ENCODE data around the gene TNS1. TPM values are rescaled to one million over a fixed set of nuclear protein-coding genes. Genes with fewer than 3 reads are reported as not detected.
A peak's percentile ranks its signal among the peaks of the same experiment; 100 is the strongest.

TNS1 gene
- total RNA-seq, 1 donor from 2014 or later: 1.6 TPM

DNA sequence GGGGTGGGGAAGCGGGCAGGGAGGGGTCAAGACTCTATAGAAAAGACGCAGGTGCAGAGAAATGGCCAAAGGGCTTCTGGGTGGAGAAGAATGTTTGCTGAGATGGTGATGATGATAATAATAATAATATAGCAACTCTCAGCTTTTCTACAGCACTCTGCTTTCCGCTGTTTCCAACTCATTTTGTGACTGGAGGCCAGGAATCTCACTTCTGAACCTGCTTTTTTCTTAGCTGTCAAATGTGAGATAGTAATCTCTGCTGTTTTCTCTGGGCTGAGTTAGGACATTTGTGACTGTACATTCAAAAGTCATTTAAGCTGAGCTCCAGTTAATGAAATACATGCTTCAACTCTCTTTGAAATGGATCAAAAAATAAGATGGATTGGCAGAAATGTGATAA lies 58.4 kb downstream of the TNS1 start:
- TF ChIP-seq, protein P1, sequence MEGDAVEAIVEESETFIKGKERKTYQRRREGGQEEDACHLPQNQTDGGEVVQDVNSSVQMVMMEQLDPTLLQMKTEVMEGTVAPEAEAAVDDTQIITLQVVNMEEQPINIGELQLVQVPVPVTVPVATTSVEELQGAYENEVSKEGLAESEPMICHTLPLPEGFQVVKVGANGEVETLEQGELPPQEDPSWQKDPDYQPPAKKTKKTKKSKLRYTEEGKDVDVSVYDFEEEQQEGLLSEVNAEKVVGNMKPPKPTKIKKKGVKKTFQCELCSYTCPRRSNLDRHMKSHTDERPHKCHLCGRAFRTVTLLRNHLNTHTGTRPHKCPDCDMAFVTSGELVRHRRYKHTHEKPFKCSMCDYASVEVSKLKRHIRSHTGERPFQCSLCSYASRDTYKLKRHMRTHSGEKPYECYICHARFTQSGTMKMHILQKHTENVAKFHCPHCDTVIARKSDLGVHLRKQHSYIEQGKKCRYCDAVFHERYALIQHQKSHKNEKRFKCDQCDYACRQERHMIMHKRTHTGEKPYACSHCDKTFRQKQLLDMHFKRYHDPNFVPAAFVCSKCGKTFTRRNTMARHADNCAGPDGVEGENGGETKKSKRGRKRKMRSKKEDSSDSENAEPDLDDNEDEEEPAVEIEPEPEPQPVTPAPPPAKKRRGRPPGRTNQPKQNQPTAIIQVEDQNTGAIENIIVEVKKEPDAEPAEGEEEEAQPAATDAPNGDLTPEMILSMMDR (IDR thresholded peaks at IDR 0.05; ENCODE audit: insufficient read depth, low read length, severe bottlenecking): no peak
- H3K4me3 ChIP-seq (ENCODE audit: low read depth, low read length): no peak overlapping the region

DNA sequence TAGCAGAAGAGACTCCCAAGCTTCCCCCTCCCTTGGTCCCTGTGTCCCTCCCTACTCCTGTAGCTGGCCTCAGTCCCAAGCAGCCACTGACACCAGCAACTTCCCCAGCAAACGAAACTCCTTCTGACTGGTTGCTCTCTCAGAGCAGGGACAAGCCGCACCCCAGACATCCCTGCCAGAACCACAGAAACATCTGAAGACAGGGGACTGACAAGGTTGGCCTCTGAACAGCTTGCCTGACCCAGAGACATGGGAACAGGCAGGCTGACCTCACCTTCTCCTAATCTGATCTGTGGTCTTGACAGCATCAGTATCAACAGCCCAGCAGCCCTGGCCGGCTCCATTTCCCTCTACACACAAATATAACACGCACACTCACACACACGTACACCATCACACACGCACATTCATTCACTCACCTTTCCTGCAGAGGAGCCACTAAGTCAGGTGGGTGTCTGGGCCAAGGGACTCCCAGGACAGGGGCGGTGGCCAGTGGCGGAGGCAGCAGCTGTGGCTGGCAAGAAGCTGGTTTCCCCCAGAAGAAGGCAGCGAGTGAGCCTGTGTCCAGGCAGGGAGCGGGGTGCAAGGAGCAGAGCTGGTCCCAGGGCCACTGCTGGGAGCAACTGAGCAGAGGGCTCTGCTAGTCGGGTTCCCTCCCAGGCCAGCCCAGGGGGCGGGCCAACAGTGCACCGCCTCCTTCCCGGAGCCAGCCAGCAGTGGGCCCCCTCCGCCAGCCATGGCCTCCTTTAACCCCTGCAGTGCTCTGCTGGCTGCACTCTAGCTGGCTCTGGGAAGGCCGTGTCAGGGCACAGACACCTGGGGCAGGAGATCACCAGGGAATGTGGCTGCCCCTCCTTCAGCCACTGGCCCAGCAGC lies 59.1 kb downstream of the TNS1 start:
- Histone ChIP-seq H3K36me3 (ENCODE audit: control insufficient read depth, insufficient read depth, low read length) (no peaks in the 10 kb centered on the region), H3K4me3 (ENCODE audit: low read depth, low read length) (peak overlapping the region; percentile 31), H3K27me3 (ENCODE audit: control insufficient read depth, insufficient read depth, low read length) (no peaks in the 10 kb centered on the region)
- TF ChIP-seq, protein P1 (IDR thresholded peaks at IDR 0.05; ENCODE audit: insufficient read depth, low read length, severe bottlenecking): peak; percentile 23
- FAIRE-seq (no peak), DNase-seq (ENCODE audit: low read depth) (no peak)

More for the DNA sequence above, 58.4 kb downstream of the TNS1 start:
- Histone ChIP-seq H3K36me3 (ENCODE audit: control insufficient read depth, insufficient read depth, low read length) (no peaks in the 10 kb centered on the region), H3K27me3 (ENCODE audit: control insufficient read depth, insufficient read depth, low read length) (no peaks in the 10 kb centered on the region)
- DNase-seq (ENCODE audit: low read depth) (no peak), FAIRE-seq (no peak)

DNA sequence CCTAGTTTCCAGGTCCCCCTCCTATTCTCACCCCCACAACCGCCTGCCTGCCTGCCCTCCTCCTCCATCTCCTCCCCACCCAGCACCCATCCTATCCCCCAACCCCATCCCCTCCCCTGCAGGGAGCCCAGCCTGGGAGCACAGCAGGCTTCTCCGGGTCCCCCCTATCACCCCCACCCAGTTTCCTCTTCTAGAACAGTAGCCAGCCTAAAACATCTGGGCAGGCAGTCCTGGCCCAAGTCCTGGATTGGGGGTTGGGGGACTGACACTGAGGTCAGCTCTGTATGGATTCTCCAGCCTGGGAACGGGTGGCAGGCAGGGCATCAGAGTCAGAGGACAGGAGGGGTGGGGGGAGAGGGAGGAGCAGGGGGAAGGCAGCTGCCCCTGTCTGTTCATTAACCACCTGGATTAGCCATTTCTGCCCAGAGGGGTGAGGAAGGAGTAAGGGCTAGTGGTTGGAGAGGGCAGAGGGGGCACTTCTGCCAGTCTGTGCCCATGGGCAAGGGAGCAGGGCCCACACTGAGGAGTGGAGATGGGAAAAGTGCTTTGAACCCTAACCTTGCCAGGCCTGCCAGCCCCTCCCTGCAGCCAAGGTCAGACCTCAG lies 60.0 kb downstream of the TNS1 start:
- Histone ChIP-seq H3K36me3 (ENCODE audit: control insufficient read depth, insufficient read depth, low read length) (no peaks in the 10 kb centered on the region), H3K4me3 (ENCODE audit: low read depth, low read length) (peak overlapping the region; percentile 31), H3K27me3 (ENCODE audit: control insufficient read depth, insufficient read depth, low read length) (no peaks in the 10 kb centered on the region)
- TF ChIP-seq, protein P1 (IDR thresholded peaks at IDR 0.05; ENCODE audit: insufficient read depth, low read length, severe bottlenecking): no peak
- no peak for FAIRE-seq
- DNase-seq (ENCODE audit: low read depth): no peak

DNA sequence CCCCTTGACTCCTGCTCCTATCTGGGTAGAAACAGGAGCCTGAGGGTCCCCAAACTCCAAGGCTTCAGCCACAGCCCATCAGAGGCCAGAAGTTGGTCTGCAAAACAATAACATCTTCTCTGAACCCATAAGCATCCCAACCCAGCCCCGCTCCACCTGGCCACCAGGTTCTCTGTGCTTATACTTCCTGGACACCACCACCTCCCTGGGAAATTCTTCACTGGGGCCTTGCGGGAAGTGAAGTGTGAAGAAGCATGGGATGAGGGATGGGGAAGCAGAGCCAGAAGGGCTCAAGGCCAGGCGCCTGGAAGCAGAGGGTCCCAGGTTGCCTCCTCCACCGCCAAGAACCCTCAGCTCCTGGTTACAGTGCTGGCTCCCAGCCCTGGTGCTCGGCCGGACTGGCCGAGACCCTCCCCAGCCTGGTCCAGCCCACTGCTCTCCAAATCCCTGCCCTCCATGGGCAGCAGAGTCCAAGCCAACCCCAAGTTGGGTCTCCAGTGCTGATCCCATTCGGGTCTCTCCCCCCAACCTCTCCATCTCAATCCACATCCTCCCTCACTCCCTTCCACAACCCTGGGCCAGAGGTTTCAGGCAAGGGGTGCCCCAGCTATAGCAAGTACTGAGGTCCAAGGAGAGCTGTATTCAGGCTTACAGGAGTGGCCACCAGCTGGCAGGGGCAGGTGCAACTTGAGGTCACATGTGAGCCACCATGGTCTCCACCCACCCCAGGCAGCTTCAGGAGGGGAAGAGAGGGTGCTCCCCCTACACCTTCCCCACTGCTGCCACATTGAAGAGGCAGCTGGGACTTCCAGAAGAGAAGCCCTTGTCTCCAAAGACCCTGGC lies 60.7 kb downstream of the TNS1 start:
- no peaks in the 10 kb centered on the region for H3K36me3 ChIP-seq (ENCODE audit: control insufficient read depth, insufficient read depth, low read length)
- DNase-seq (ENCODE audit: low read depth) (no peak), FAIRE-seq (no peak)
- no peak overlapping the region for H3K4me3 ChIP-seq (ENCODE audit: low read depth, low read length)
- H3K27me3 ChIP-seq (ENCODE audit: control insufficient read depth, insufficient read depth, low read length): no peaks in the 10 kb centered on the region
- TF ChIP-seq, protein P1 (IDR thresholded peaks at IDR 0.05; ENCODE audit: insufficient read depth, low read length, severe bottlenecking): no peak

DNA sequence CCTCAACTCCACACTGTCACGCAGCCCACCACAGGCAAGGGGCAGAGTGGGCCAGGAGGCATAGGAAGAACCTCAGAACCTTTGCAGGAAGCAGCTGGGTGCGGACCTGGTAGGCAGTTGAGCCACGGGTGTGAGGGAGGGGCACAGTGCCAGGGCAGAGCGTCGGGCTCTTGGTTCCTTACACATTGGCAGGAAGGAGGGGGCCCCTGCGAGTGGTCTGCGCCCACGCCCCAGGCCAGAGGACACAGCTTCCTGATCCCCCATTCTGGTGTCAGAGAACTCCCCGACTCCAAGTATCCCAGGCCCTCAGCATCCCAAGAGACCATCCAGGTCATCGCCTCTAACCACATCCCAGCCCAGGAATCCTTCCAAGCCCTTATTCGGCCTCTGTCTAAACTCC lies 61.5 kb downstream of the TNS1 start:
- no peak for FAIRE-seq
- no peaks in the 10 kb centered on the region for H3K27me3 ChIP-seq (ENCODE audit: control insufficient read depth, insufficient read depth, low read length)
- H3K4me3 ChIP-seq (ENCODE audit: low read depth, low read length): no peak overlapping the region
- DNase-seq (ENCODE audit: low read depth): no peak
- H3K36me3 ChIP-seq (ENCODE audit: control insufficient read depth, insufficient read depth, low read length): no peaks in the 10 kb centered on the region
- TF ChIP-seq, protein P1 (IDR thresholded peaks at IDR 0.05; ENCODE audit: insufficient read depth, low read length, severe bottlenecking): no peak
